Fibroblast of lung (primary cell): ENCODE measurements around the gene RAI1.

ENCODE experiments used
- CTCF ChIP-seq, 2 donors: IDR thresholded peaks in 1 of 2; conservative IDR thresholded peaks in 1 of 2; 1 replicate in 1 of 2; 2 replicates in 1 of 2; pipeline ENCODE4 v1.5.1; 2011 to 2012; ENCODE audit warnings: low read length in 2 of 2, control low read depth in 1 of 2, inconsistent platforms in 1 of 2, low read depth in 1 of 2, mild to moderate bottlenecking in 1 of 2
- EZH2 ChIP-seq: IDR thresholded peaks from 2 replicates; pipeline ENCODE4 v1.5.1; 2012; ENCODE audit warnings: low read length, control low read depth, mild to moderate bottlenecking; ENCODE audit errors: missing control alignments

- TF ChIP-seq EZH2 (no peak), CTCF (conservative IDR thresholded peaks at IDR 0.05 in 1 of 2, IDR thresholded peaks at IDR 0.05 in 1 of 2; ENCODE audit: low read depth in 1 of 2, low read length in 2 of 2) (no peak)
Measured at GRCh38 chr17:17710355-17710727, 29.1 kb downstream of the RAI1 start.
